Peyer's patch (tissue), 4 donors: ENCODE data around the gene DIPK1A. TPM values are rescaled to one million over a fixed set of nuclear protein-coding genes. Genes with fewer than 3 reads are reported as not detected.

ENCODE experiments used
- DNase-seq, 3 donors: peaks; one replicate each; pipeline ENCODE4 v3.0.0-alpha.2; 2017 to 2019
- H3K27ac ChIP-seq, 4 donors: fragments of 200-600 bp; sonication (generic); one replicate each; pipeline ENCODE4 v1.5.1; 2016 to 2019
- H3K27me3 ChIP-seq, 2 donors: fragments of 200-600 bp; sonication (generic); one replicate each; pipeline ENCODE4 v1.5.1; 2019
- H3K36me3 ChIP-seq, 3 donors: fragments of 200-600 bp; sonication (generic); one replicate each; pipeline ENCODE4 v1.5.1; 2016 to 2019
- H3K4me1 ChIP-seq, 4 donors: fragments of 200-600 bp; sonication (generic); one replicate each; pipeline ENCODE4 v1.5.1; 2016 to 2019
- H3K4me3 ChIP-seq, 4 donors: fragments of 200-600 bp; sonication (generic); 1 replicate in 3 of 4; 2 replicates in 1 of 4; pipeline ENCODE4 v1.5.1; 2016 to 2019; ENCODE audit warnings: mild to moderate bottlenecking in 1 of 4
- H3K9me3 ChIP-seq, 4 donors: fragments of 200-600 bp; sonication (generic); one replicate each; pipeline ENCODE4 v1.5.1; 2016 to 2019; ENCODE audit warnings: mild to moderate bottlenecking in 1 of 4
- POLR2A ChIP-seq, 2 donors: fragments of 450-650 bp; IDR thresholded peaks; one replicate each; pipeline ENCODE4 v1.5.1; 2017; ENCODE audit warnings: antibody characterized with exemption in 2 of 2, mild to moderate bottlenecking in 2 of 2, moderate library complexity in 2 of 2
- total RNA-seq, 4 donors: library from RNA; depleted of rRNA; stranded (reverse); fragments of >200 nt; gene quantifications; one replicate each; pipeline ENCODE4 v1.1.0, GENCODE V29; 2016
- TF ChIP-seq, protein P1 (sequence below), 6 experiments: fragments of 450-650 bp in 4 of 6; fragments of 200-600 bp in 2 of 6; sonication (generic) in 1 of 6; IDR thresholded peaks; one replicate each; pipeline ENCODE4 v1.5.1; 2017 to 2019; ENCODE audit warnings: antibody characterized with exemption in 6 of 6, mild to moderate bottlenecking in 3 of 6, moderate library complexity in 1 of 6

Gene DIPK1A
- total RNA-seq, 4 donors from 2014 or later: 5.1 to 12.4 (median 7.8) TPM

DNA sequence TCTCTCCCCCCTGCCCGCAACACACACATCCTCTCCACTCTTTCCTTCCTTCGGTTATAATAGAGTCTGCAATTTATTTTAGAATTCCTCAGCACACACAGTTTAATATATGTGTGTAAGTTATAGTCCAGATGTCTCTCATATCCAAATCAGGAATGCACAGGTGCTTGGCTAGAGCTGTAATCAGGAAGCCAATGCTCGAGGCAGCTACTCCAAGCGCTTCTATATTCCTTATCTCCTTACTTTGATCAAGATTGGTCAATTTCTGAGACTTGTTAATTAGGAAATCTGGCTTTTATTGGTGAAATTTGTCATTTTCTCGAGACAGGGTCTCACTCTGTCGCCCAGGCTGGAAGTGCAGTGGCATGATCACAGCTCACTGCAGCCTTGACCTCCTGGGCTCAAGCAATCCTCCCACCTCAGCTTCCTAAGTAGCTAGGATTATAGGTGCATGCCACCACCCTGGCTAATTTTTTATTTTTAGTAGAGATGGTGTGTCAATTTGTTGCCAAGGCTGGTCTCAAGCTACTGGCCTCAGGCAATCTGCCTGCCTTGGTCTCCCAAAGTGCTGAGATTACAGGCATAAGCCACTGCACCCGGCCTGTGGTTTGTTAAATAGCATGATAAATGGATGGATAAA lies 101.7 kb downstream of the DIPK1A start:
- Histone ChIP-seq H3K4me1 (peaks cover 0 to 7% (median 0%) of the 10 kb centered on the region in 4 donors), H3K36me3 (no peaks in the 10 kb centered on the region), H3K27ac (no peak overlapping the region), H3K27me3 (no peaks in the 10 kb centered on the region), H3K9me3 (no peaks in the 10 kb centered on the region), H3K4me3 (peak overlapping the region in 2 of 4 donors; percentile 4 to 24)
- TF ChIP-seq, protein P1, sequence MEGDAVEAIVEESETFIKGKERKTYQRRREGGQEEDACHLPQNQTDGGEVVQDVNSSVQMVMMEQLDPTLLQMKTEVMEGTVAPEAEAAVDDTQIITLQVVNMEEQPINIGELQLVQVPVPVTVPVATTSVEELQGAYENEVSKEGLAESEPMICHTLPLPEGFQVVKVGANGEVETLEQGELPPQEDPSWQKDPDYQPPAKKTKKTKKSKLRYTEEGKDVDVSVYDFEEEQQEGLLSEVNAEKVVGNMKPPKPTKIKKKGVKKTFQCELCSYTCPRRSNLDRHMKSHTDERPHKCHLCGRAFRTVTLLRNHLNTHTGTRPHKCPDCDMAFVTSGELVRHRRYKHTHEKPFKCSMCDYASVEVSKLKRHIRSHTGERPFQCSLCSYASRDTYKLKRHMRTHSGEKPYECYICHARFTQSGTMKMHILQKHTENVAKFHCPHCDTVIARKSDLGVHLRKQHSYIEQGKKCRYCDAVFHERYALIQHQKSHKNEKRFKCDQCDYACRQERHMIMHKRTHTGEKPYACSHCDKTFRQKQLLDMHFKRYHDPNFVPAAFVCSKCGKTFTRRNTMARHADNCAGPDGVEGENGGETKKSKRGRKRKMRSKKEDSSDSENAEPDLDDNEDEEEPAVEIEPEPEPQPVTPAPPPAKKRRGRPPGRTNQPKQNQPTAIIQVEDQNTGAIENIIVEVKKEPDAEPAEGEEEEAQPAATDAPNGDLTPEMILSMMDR (IDR thresholded peaks at IDR 0.05): no peak
- no peak for TF ChIP-seq POLR2A (IDR thresholded peaks at IDR 0.05)
- DNase-seq: no peak

DNA sequence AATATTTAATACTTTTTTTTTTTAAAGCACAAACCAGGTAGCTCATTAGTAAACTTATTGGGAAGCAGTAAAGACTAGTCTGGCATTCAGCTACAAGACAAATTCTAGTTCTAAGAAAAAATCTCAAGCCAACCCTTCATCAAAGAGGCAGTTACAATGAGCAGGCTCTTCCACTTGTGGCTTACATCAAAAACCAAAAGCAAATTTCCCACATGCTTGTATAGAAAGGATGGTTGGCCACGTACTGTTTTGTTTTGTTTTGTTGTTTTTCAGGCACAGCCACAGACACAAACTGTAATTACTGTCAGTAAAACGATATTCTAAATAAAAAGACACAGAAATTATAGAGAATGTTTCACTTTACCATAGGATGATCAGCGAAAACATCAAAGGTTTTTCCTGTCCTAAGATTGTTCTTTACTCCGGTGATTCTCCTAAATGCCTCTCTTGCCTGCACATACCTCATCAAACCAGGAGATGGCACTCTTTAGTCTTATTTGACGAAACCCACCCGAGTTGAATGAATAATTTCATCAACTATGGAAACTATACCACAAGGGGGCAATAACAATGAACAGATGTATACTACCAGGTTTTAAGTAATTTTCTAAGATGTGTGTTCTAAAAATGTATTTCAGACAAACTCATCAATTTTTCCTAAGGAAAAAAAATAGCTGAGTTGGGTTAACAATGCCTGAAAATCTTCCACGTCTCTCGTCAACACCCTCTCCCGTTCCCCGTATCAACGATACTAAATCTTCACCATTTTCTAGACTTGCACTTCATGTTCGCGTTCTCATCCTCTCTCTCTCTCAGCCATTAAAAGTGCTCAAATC lies 102.5 kb downstream of the DIPK1A start:
- Histone ChIP-seq H3K9me3 (no peaks in the 10 kb centered on the region), H3K27ac (peak overlapping the region in 1 of 4 donors; percentile 67), H3K27me3 (no peaks in the 10 kb centered on the region), H3K36me3 (no peaks in the 10 kb centered on the region), H3K4me1 (peaks cover 0 to 7% (median 0%) of the 10 kb centered on the region in 4 donors), H3K4me3 (peak overlapping the region in 3 of 4 donors; percentile 4 to 24 (median 13))
- TF ChIP-seq, protein P1 (IDR thresholded peaks at IDR 0.05): peak; percentile 90 to 100 (median 100)
- TF ChIP-seq POLR2A (IDR thresholded peaks at IDR 0.05): no peak
- DNase-seq: peak in 2 of 3 donors; percentile 70 to 78

DNA sequence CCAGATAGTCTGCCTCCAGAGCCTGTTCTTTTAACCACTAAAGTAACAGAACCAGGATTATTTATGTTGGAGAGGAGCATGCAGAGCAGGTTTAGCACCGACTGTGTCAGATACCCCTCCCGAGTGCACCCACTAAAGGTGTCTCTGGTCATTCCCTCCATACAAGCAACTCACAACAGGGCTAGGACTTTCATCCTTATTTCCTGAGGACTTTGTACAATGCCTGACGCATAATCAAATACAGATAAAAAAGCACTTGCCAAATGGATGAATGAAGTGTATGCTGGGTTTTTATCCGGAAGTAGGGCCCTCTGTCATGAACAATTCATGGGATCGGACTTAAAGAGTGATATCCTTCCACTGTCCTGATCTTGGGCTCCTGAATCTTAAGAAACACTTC lies 103.4 kb downstream of the DIPK1A start:
- H3K27me3 ChIP-seq: no peaks in the 10 kb centered on the region
- no peak overlapping the region for H3K4me3 ChIP-seq
- H3K9me3 ChIP-seq: no peaks in the 10 kb centered on the region
- TF ChIP-seq POLR2A (IDR thresholded peaks at IDR 0.05): no peak
- TF ChIP-seq, protein P1 (IDR thresholded peaks at IDR 0.05): no peak
- H3K4me1 ChIP-seq: peaks cover 0 to 7% (median 0%) of the 10 kb centered on the region in 4 donors
- H3K27ac ChIP-seq: peak overlapping the region in 2 of 4 donors; percentile 67 to 75
- H3K36me3 ChIP-seq: no peaks in the 10 kb centered on the region
- DNase-seq: no peak

DNA sequence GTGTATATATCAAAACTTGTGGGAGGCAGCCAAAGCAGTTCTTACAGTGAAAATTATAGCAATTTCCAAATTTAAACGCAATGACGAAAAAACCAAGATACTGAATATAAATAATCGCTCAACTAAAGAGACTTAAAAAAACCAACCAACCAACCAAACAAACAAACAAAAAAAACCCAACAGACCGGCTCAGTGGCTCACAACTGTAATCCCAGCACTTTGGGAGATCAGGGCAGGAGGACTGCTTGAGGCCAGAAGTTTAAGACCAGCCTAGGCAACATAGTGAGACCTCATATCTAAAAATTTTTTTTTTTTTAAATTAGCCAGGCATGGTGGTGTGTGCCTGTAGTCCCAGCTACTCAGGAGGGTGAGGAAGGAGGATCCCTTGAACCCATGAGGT lies 106.0 kb downstream of the DIPK1A start:
- H3K9me3 ChIP-seq: no peaks in the 10 kb centered on the region
- TF ChIP-seq POLR2A (IDR thresholded peaks at IDR 0.05): no peak
- TF ChIP-seq, protein P1 (IDR thresholded peaks at IDR 0.05): no peak
- DNase-seq: no peak
- H3K27me3 ChIP-seq: no peaks in the 10 kb centered on the region
- no peak overlapping the region for H3K4me3 ChIP-seq
- H3K27ac ChIP-seq: no peak overlapping the region
- peaks cover 0 to 7% (median 0%) of the 10 kb centered on the region in 4 donors for H3K4me1 ChIP-seq
- H3K36me3 ChIP-seq: no peaks in the 10 kb centered on the region

DNA sequence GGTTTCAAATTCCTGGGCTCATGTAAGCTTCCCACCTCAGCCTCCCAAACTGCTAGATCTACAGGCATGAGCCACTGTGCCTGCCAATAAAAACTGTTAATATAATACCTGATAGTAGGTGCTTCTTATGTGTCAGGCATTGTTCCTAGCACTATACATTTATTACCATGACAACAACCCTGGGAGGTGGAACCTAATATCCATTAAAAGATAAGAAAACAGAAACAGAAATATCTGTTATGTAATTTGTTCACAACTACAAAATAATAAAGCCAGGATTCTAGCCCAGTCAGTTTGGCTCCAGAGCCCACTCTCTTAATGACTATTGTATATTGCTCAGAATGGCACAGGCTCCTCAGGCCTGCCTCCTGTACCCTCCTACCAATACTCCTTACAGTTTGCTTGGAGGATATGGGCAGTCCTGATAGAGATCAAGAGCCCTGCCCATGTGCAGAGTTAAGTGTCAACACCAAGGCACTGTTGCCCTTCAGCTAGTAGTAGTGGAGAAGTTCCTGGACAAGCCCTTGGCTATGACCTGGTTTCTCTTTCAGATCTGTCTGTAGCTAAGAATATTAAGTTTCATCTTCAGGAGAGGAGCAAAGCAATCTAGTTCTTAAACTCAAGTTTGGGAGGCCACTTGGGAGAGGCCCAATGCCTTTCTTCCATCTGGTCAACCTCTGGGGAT lies 107.0 kb downstream of the DIPK1A start:
- Histone ChIP-seq H3K9me3 (no peaks in the 10 kb centered on the region), H3K36me3 (peaks cover 0 to 5% (median 0%) of the 10 kb centered on the region in 3 donors), H3K27ac (peak overlapping the region in 2 of 4 donors; percentile 60 to 79), H3K4me1 (peaks cover 0 to 7% (median 0%) of the 10 kb centered on the region in 4 donors), H3K27me3 (no peaks in the 10 kb centered on the region), H3K4me3 (no peak overlapping the region)
- DNase-seq: peak in 2 of 3 donors; percentile 52 to 62
- TF ChIP-seq POLR2A (IDR thresholded peaks at IDR 0.05): no peak
- TF ChIP-seq, protein P1 (IDR thresholded peaks at IDR 0.05): peak in 1 of 6 experiments; percentile 23
